ENCODE results near the gene LENEP. TPM values are rescaled to one million over a fixed set of nuclear protein-coding genes. Genes with fewer than 3 reads are reported as not detected.

LENEP gene
- total RNA-seq, 1 experiment from 2014 or later = 0.42 TPM

GRCh38 chr1:154945962-154946850 lies 47.2 kb upstream of the LENEP start:
- no peaks in the 10 kb centered on the region for H3K9me3 ChIP-seq (ENCODE audit: control insufficient read depth in 1 of 2, insufficient read depth in 1 of 2, low read depth in 1 of 2, low read length in 2 of 2)
- intact Hi-C loops (cut with micrococcal nuclease) = no loop called here
- H3K4me2 ChIP-seq (ENCODE audit: low read length) = no peak overlapping the region
- no peaks in the 10 kb centered on the region for H3K79me2 ChIP-seq (ENCODE audit: insufficient read depth, low read length)
- BruUV-seq (replicated peaks) = no TSS peak
- no peak overlapping the region for H3K9ac ChIP-seq (ENCODE audit: low read length)
- DNase-seq (ENCODE audit: low read depth, low spot score) (no peak), ATAC-seq (no peak)
- H3K4me3 ChIP-seq (replicated peaks in 1 of 2; ENCODE audit: low read depth in 1 of 2, low read length in 2 of 2) = no peak overlapping the region
- no peak for TF ChIP-seq TCF7L2 (IDR thresholded peaks at IDR 0.05; ENCODE audit: borderline replicate concordance, extremely low read depth, insufficient read depth, insufficient read length)
- no peak for TF ChIP-seq FOSL1 (IDR thresholded peaks at IDR 0.05; ENCODE audit: low read depth)
- TF ChIP-seq, protein P1, sequence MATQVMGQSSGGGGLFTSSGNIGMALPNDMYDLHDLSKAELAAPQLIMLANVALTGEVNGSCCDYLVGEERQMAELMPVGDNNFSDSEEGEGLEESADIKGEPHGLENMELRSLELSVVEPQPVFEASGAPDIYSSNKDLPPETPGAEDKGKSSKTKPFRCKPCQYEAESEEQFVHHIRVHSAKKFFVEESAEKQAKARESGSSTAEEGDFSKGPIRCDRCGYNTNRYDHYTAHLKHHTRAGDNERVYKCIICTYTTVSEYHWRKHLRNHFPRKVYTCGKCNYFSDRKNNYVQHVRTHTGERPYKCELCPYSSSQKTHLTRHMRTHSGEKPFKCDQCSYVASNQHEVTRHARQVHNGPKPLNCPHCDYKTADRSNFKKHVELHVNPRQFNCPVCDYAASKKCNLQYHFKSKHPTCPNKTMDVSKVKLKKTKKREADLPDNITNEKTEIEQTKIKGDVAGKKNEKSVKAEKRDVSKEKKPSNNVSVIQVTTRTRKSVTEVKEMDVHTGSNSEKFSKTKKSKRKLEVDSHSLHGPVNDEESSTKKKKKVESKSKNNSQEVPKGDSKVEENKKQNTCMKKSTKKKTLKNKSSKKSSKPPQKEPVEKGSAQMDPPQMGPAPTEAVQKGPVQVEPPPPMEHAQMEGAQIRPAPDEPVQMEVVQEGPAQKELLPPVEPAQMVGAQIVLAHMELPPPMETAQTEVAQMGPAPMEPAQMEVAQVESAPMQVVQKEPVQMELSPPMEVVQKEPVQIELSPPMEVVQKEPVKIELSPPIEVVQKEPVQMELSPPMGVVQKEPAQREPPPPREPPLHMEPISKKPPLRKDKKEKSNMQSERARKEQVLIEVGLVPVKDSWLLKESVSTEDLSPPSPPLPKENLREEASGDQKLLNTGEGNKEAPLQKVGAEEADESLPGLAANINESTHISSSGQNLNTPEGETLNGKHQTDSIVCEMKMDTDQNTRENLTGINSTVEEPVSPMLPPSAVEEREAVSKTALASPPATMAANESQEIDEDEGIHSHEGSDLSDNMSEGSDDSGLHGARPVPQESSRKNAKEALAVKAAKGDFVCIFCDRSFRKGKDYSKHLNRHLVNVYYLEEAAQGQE (IDR thresholded peaks at IDR 0.05; ENCODE audit: low read depth) = no peak
- no peak for TF ChIP-seq YY1 (IDR thresholded peaks at IDR 0.05; ENCODE audit: extremely low read depth, insufficient replicate concordance, low read depth, low read length)
- no peak for TF ChIP-seq EZH2phosphoT487 (IDR thresholded peaks at IDR 0.05; ENCODE audit: borderline replicate concordance)
- TF ChIP-seq, protein P2, sequence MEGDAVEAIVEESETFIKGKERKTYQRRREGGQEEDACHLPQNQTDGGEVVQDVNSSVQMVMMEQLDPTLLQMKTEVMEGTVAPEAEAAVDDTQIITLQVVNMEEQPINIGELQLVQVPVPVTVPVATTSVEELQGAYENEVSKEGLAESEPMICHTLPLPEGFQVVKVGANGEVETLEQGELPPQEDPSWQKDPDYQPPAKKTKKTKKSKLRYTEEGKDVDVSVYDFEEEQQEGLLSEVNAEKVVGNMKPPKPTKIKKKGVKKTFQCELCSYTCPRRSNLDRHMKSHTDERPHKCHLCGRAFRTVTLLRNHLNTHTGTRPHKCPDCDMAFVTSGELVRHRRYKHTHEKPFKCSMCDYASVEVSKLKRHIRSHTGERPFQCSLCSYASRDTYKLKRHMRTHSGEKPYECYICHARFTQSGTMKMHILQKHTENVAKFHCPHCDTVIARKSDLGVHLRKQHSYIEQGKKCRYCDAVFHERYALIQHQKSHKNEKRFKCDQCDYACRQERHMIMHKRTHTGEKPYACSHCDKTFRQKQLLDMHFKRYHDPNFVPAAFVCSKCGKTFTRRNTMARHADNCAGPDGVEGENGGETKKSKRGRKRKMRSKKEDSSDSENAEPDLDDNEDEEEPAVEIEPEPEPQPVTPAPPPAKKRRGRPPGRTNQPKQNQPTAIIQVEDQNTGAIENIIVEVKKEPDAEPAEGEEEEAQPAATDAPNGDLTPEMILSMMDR (IDR thresholded peaks at IDR 0.05 in 2 of 3, conservative IDR thresholded peaks at IDR 0.05 in 1 of 3; ENCODE audit: borderline replicate concordance in 1 of 3, insufficient read depth in 1 of 3, low read depth in 2 of 3, low read length in 2 of 3) = no peak
- no peak for TF ChIP-seq SIN3A (IDR thresholded peaks at IDR 0.05; ENCODE audit: low read depth)
- TF ChIP-seq POLR2A (IDR thresholded peaks at IDR 0.05; ENCODE audit: borderline replicate concordance, extremely low read depth, insufficient read depth, insufficient read length) = no peak
- TF ChIP-seq CEBPB (IDR thresholded peaks at IDR 0.05; ENCODE audit: low read depth) = no peak
- no peak for TF ChIP-seq CBX3 (IDR thresholded peaks at IDR 0.05; ENCODE audit: low read depth)
- TF ChIP-seq SP1 (IDR thresholded peaks at IDR 0.05; ENCODE audit: low read depth) = no peak
- no peak for TF ChIP-seq ATF3 (IDR thresholded peaks at IDR 0.05)
- no peak for TF ChIP-seq ZFX (IDR thresholded peaks at IDR 0.05)
- TF ChIP-seq EZH2 (IDR thresholded peaks at IDR 0.05) = no peak
- no peak for TF ChIP-seq EGR1 (IDR thresholded peaks at IDR 0.05; ENCODE audit: low read depth)
- no peak for TF ChIP-seq RAD21 (IDR thresholded peaks at IDR 0.05; ENCODE audit: low read depth)
- no peak for TF ChIP-seq JUND (IDR thresholded peaks at IDR 0.05)
- no peak for TF ChIP-seq ELF1 (IDR thresholded peaks at IDR 0.05; ENCODE audit: borderline replicate concordance, low read depth)
- POLR2A ChIA-PET = no interaction called here
- H2AFZ ChIP-seq (ENCODE audit: low read depth, low read length, poor library complexity, severe bottlenecking) = no peak overlapping the region
- no peaks in the 10 kb centered on the region for H3K27me3 ChIP-seq (ENCODE audit: insufficient read depth, low read length)
- no peaks in the 10 kb centered on the region for H3K9me2 ChIP-seq (ENCODE audit: insufficient read depth)
- H3K4me1 ChIP-seq (ENCODE audit: control insufficient read depth in 1 of 2, insufficient read depth in 2 of 2, low read length in 2 of 2) = peaks cover 0 to 3% of the 10 kb centered on the region in 2 experiments; a peak in 1 of 4 replicates
- no peak overlapping the region for H3K27ac ChIP-seq (ENCODE audit: low read depth, low read length)
- no peaks in the 10 kb centered on the region for H4K20me1 ChIP-seq (ENCODE audit: insufficient read depth)
- RAD21 ChIA-PET (ENCODE audit: low non-redundant PET in 1 of 2, low total read pairs in 2 of 2, uncharacterized antibody in 2 of 2, unreplicated experiment in 2 of 2) = no interaction called here
- CTCF ChIA-PET = no interaction called here
- no peaks in the 10 kb centered on the region for H3K36me3 ChIP-seq (ENCODE audit: control insufficient read depth in 1 of 2, insufficient read depth in 2 of 2, low read length in 2 of 2)

Measured in HCT116 (cell line).